Kidney (tissue), 14 donors: ENCODE results near the gene ANKS1B. TPM values are rescaled to one million over a fixed set of nuclear protein-coding genes. Genes with fewer than 3 reads are reported as not detected.

Source experiments
- DNase-seq, 5 donors: peaks; one replicate each; pipeline ENCODE4 v3.0.0-alpha.2; 2013 to 2020
- FAIRE-seq: peaks from 2 replicates; lab custom pipeline; 2012; peaks lifted over from hg19 to GRCh38; lab: Jason Lieb, UNC
- H3K27ac ChIP-seq, 2 donors: one replicate each; pipeline ENCODE4 v1.7.0; 2013; ENCODE audit warnings: low read depth in 2 of 2, low read length in 2 of 2, inconsistent platforms in 1 of 2
- H3K27me3 ChIP-seq: one replicate; pipeline ENCODE4 v1.7.1; 2013; ENCODE audit warnings: low read length, inconsistent platforms; ENCODE audit not compliant: control insufficient read depth, insufficient read depth
- H3K36me3 ChIP-seq, 3 donors: one replicate each; pipeline versions ENCODE4 v1.7.0 to v1.7.1; 2013; ENCODE audit warnings: low read length in 3 of 3, control low read depth in 1 of 3, inconsistent platforms in 1 of 3; ENCODE audit not compliant: insufficient read depth in 3 of 3, control insufficient read depth in 2 of 3
- H3K4me1 ChIP-seq, 3 donors: one replicate each; pipeline versions ENCODE4 v1.7.0 to v1.7.1; 2013; ENCODE audit warnings: low read length in 3 of 3, inconsistent platforms in 1 of 3, low read depth in 1 of 3; ENCODE audit not compliant: control insufficient read depth in 2 of 3, insufficient read depth in 2 of 3
- H3K4me3 ChIP-seq, 3 donors: one replicate each; pipeline versions ENCODE4 v1.7.0 to v1.8.1; 2013; ENCODE audit warnings: low read length in 3 of 3, control low read depth in 1 of 3, inconsistent platforms in 1 of 3
- H3K9ac ChIP-seq, 3 donors: one replicate each; pipeline versions ENCODE4 v1.7.0 to v1.7.1; 2013; ENCODE audit warnings: low read length in 3 of 3, control low read depth in 1 of 3, inconsistent platforms in 1 of 3
- H3K9me3 ChIP-seq, 3 donors: one replicate each; pipeline versions ENCODE4 v1.7.0 to v1.7.1; 2013; ENCODE audit warnings: low read length in 3 of 3, control low read depth in 1 of 3, inconsistent platforms in 1 of 3; ENCODE audit not compliant: control insufficient read depth in 2 of 3, insufficient read depth in 1 of 3
- CTCF ChIP-seq: IDR thresholded peaks from 3 replicates; pipeline ENCODE4 v1.5.1; 2012; ENCODE audit warnings: mild to moderate bottlenecking, moderate library complexity, borderline replicate concordance; ENCODE audit not compliant: insufficient read depth; ENCODE audit errors: extremely low read depth
- intact Hi-C: fragments of 100-400 bp; cut with DNase I; formaldehyde crosslinking; loops from one replicate; pipeline ENCODE4 v1.11.1; 2022
- polyA plus RNA-seq: library from polyadenylated mRNA; stranded (reverse); fragments of 350-450 nt; fragmentation: Illumina TruSeq; extraction: RNeasy Lipid Tissue Mini Kit (QIAGEN cat#74804); gene quantifications from one replicate; pipeline ENCODE4 v1.2.3, GENCODE V29; 2014; ENCODE audit warnings: low read depth, low replicate concordance; ENCODE audit not compliant: insufficient read depth
- total RNA-seq: library from RNA; stranded (reverse); fragmentation: NEBNext Ultra II Directional; extraction: Animal tissue kit (Norgen Biotek cat#: 25700); gene quantifications from one replicate; pipeline ENCODE4 v1.2.1, GENCODE V29; 2021
- donor health status: control.
- donor health status: control.
- donor health status: control.
- donor health status: control.
- donor health status: control.
- donor health status: DM: yes; HTN: yes; CAD: no.
- donor health status: Normal renal cell carcinoma (clear cell type).

Gene ANKS1B
- total and polyA plus RNA-seq, 2 donors from 2014 or later: 1.7 to 5.8 TPM

GRCh38 chr12:99766408-99766807 lies 218.3 kb downstream of the ANKS1B start:
- FAIRE-seq (no peak), DNase-seq (no peak)
- Histone ChIP-seq H3K4me1 (no peaks in the 10 kb centered on the region), H3K9me3 (no peaks in the 10 kb centered on the region), H3K36me3 (no peaks in the 10 kb centered on the region), H3K27me3 (no peaks in the 10 kb centered on the region), H3K4me3 (no peak overlapping the region), H3K9ac (no peak overlapping the region), H3K27ac (no peak overlapping the region)
- intact Hi-C loops: no loop called here
- TF ChIP-seq CTCF: no peak

GRCh38 chr12:99765469-99766114 lies 219.1 kb downstream of the ANKS1B start:
- Histone ChIP-seq H3K9me3 (no peaks in the 10 kb centered on the region), H3K27ac (no peak overlapping the region), H3K36me3 (no peaks in the 10 kb centered on the region), H3K27me3 (no peaks in the 10 kb centered on the region), H3K4me1 (no peaks in the 10 kb centered on the region), H3K4me3 (no peak overlapping the region), H3K9ac (no peak overlapping the region)
- intact Hi-C loops: no loop called here
- TF ChIP-seq CTCF: no peak
- no peak for FAIRE-seq
- no peak for DNase-seq

GRCh38 chr12:99759444-99759843 lies 225.3 kb downstream of the ANKS1B start:
- Histone ChIP-seq H3K9me3 (no peaks in the 10 kb centered on the region), H3K27ac (no peak overlapping the region), H3K27me3 (no peaks in the 10 kb centered on the region), H3K9ac (no peak overlapping the region), H3K4me1 (no peaks in the 10 kb centered on the region), H3K4me3 (no peak overlapping the region), H3K36me3 (no peaks in the 10 kb centered on the region)
- no peak for DNase-seq
- TF ChIP-seq CTCF: no peak
- FAIRE-seq: no peak
- intact Hi-C loops: no loop called here

GRCh38 chr12:99758997-99759396 lies 225.7 kb downstream of the ANKS1B start:
- no peak overlapping the region for H3K9ac ChIP-seq
- no peak overlapping the region for H3K27ac ChIP-seq
- no peaks in the 10 kb centered on the region for H3K4me1 ChIP-seq
- intact Hi-C loops: no loop called here
- no peak for TF ChIP-seq CTCF
- H3K27me3 ChIP-seq: no peaks in the 10 kb centered on the region
- no peaks in the 10 kb centered on the region for H3K9me3 ChIP-seq
- no peak for FAIRE-seq
- no peaks in the 10 kb centered on the region for H3K36me3 ChIP-seq
- DNase-seq: no peak
- no peak overlapping the region for H3K4me3 ChIP-seq
